Measurements from ENCODE around the gene UTRN. TPM values are rescaled to one million over a fixed set of nuclear protein-coding genes. Genes with fewer than 3 reads are reported as not detected.
A peak's percentile ranks its signal among the peaks of the same experiment; 100 is the strongest.

Gene UTRN
- total RNA-seq, 1 experiment from 2014 or later = 79.7 TPM

GRCh38 chr6:144264270-144265060 is 20.7 kb upstream of the UTRN start:
- no peak overlapping the region for H3T11ph ChIP-seq (ENCODE audit: low read length)
- H3K56ac ChIP-seq (ENCODE audit: insufficient read length, low read depth, low read length) = no peak overlapping the region
- no peak overlapping the region for H3K18ac ChIP-seq (ENCODE audit: insufficient read length, low read depth, low read length)
- WGBS (ENCODE audit: extremely low coverage, insufficient read length, low lambda C conversion rate) = no CpG with 5 or more reads among the region's 7 CpGs
- H3K4me2 ChIP-seq (ENCODE audit: insufficient read depth, insufficient read length, low read length) = no peak overlapping the region
- no peaks in the 10 kb centered on the region for H3K9me3 ChIP-seq (ENCODE audit: control insufficient read depth, low read depth, low read length)
- H3K27me3 Mint-ChIP-seq (ENCODE audit: low read depth) = no peaks in the 10 kb centered on the region
- peak overlapping the region; percentile 93 to 97 (median 97); a peak in 5 of 7 replicates for H3K27ac Mint-ChIP-seq
- H3K36me3 Mint-ChIP-seq (ENCODE audit: insufficient read depth in 1 of 3, low read depth in 3 of 3) = peaks cover 0 to 8% (median 2%) of the 10 kb centered on the region in 3 experiments; a peak in 5 of 7 replicates
- no peaks in the 10 kb centered on the region for H3K23me2 ChIP-seq (ENCODE audit: insufficient read length, low read depth, low read length, poor library complexity, severe bottlenecking)
- H3K4me3 Mint-ChIP-seq = no peak overlapping the region; a peak in 1 of 5 replicates
- H3K9ac ChIP-seq (ENCODE audit: extremely low read depth, insufficient read length, low read length) = no peak overlapping the region
- H3K79me2 ChIP-seq (ENCODE audit: insufficient read depth, low read length) = no peaks in the 10 kb centered on the region
- peaks cover 3% of the 10 kb centered on the region in 2 experiments; a peak in 3 of 5 replicates for H3K9me3 Mint-ChIP-seq
- H2BK5ac ChIP-seq (ENCODE audit: insufficient read length, low read length) = no peak overlapping the region
- no peak overlapping the region for H4K91ac ChIP-seq (ENCODE audit: insufficient read length, low read depth, low read length)
- no peak overlapping the region for H4K5ac ChIP-seq (ENCODE audit: insufficient read length, low read depth, low read length)
- H3K27ac ChIP-seq (ENCODE audit: insufficient read length, low read depth, low read length) = no peak overlapping the region
- peaks cover 30 to 33% of the 10 kb centered on the region in 2 experiments for H3K4me1 Mint-ChIP-seq
- no peak overlapping the region for H2BK15ac ChIP-seq (ENCODE audit: low read depth, low read length)
- H3K79me1 ChIP-seq (ENCODE audit: insufficient read depth, low read depth, low read length, poor library complexity, severe bottlenecking) = no peaks in the 10 kb centered on the region
- H2BK20ac ChIP-seq (ENCODE audit: low read depth, low read length, poor library complexity, severe bottlenecking) = no peak overlapping the region
- H2BK120ac ChIP-seq (ENCODE audit: low read depth, low read length, poor library complexity, severe bottlenecking) = no peak overlapping the region
- no peaks in the 10 kb centered on the region for H3K27me3 ChIP-seq (ENCODE audit: insufficient read depth, low read length)
- DNase-seq = peak; percentile 57
- no peak overlapping the region for H2AFZ ChIP-seq (ENCODE audit: low read length)
- no peak overlapping the region for H3K23ac ChIP-seq (ENCODE audit: insufficient read length, low read depth, low read length)
- H3K14ac ChIP-seq (ENCODE audit: insufficient read depth, low read length) = no peak overlapping the region
- H3K4ac ChIP-seq (ENCODE audit: low read depth, low read length) = no peak overlapping the region
- no peak overlapping the region for H2AK5ac ChIP-seq (ENCODE audit: insufficient read length, low read length)
- H2BK12ac ChIP-seq (ENCODE audit: insufficient read length, low read depth, low read length) = peak overlapping the region; percentile 45
- no peaks in the 10 kb centered on the region for H4K20me1 ChIP-seq (ENCODE audit: control insufficient read depth, insufficient read depth, insufficient read length)
- peaks cover 9% of the 10 kb centered on the region for H3K4me1 ChIP-seq (ENCODE audit: insufficient read depth, low read length)
- H4K8ac ChIP-seq (replicated peaks; ENCODE audit: insufficient read length, low read depth, low read length) = no peak overlapping the region
- no peak for TF ChIP-seq CTCF (conservative IDR thresholded peaks at IDR 0.05)
